Muscle of leg (tissue), 9 donors: ENCODE results near the gene EIF1AD. TPM values are rescaled to one million over a fixed set of nuclear protein-coding genes. Genes with fewer than 3 reads are reported as not detected.

Source experiments
- polyA plus RNA-seq, 8 donors: library from polyadenylated mRNA; unstranded; fragments of 120-200 nt; gene quantifications; one replicate each; pipeline versions ENCODE4 v1.2.1 to v1.2.3, GENCODE V29; 2013; ENCODE audit warnings: inconsistent platforms in 1 of 8, low replicate concordance in 1 of 8; ENCODE audit not compliant: insufficient read length in 8 of 8, insufficient read depth in 1 of 8
- total RNA-seq: library from RNA; stranded (reverse); fragments of 120-200 nt; gene quantifications from one replicate; pipeline ENCODE4 v1.2.4, GENCODE V29; 2013

The EIF1AD gene
- total and polyA plus RNA-seq, 9 donors = 15.9 to 26.0 (median 19.2) TPM

Other genes starting within 250 kb of the EIF1AD start
- 1.6 TPM for gene AP5B1, start 221.2 kb downstream of the EIF1AD start, total RNA-seq
- 1 to 10 TPM; 1.6 to 3.4 (median 2.2) TPM for gene AP5B1, start 221.2 kb downstream of the EIF1AD start, polyA plus RNA-seq
- gene OVOL1, start 215.1 kb downstream of the EIF1AD start, total RNA-seq = not detected
- 1 to 10 TPM in 1 of 8 donors, under 1 TPM in 2, not detected in 5; 0.32 to 1.7 (median 0.41) TPM for gene OVOL1, start 215.1 kb downstream of the EIF1AD start, polyA plus RNA-seq
- gene SNX32, start 168.2 kb downstream of the EIF1AD start, total RNA-seq = 0.98 TPM
- 1 to 10 TPM in 7 of 8 donors, under 1 TPM in 1; 1.00 to 2.6 (median 1.5) TPM for gene SNX32, start 168.2 kb downstream of the EIF1AD start, polyA plus RNA-seq
- gene CFL1, start 144.0 kb downstream of the EIF1AD start, total RNA-seq = 436 TPM
- gene CFL1, start 144.0 kb downstream of the EIF1AD start, polyA plus RNA-seq = 100 to 1,000 TPM; 590 to 789 (median 728) TPM
- 34.4 TPM for gene MUS81, start 141.7 kb downstream of the EIF1AD start, total RNA-seq
- 10 to 100 TPM; 35.7 to 49.5 (median 46.6) TPM for gene MUS81, start 141.7 kb downstream of the EIF1AD start, polyA plus RNA-seq
- gene EFEMP2, start 129.4 kb downstream of the EIF1AD start, total RNA-seq = 73.9 TPM
- gene EFEMP2, start 129.4 kb downstream of the EIF1AD start, polyA plus RNA-seq = 100 to 1,000 TPM in 6 of 8 donors, 10 to 100 TPM in 2; 84.6 to 138 (median 116) TPM
- 0.75 TPM for gene CTSW, start 122.3 kb downstream of the EIF1AD start, total RNA-seq
- 1 to 10 TPM in 2 of 8 donors, under 1 TPM in 6; 0.48 to 2.3 (median 0.72) TPM for gene CTSW, start 122.3 kb downstream of the EIF1AD start, polyA plus RNA-seq
- 47.1 TPM for gene FIBP, start 113.7 kb downstream of the EIF1AD start, total RNA-seq
- gene FIBP, start 113.7 kb downstream of the EIF1AD start, polyA plus RNA-seq = 10 to 100 TPM; 52.9 to 63.8 (median 60.7) TPM
- gene CCDC85B, start 111.5 kb downstream of the EIF1AD start, total RNA-seq = 14.2 TPM
- 10 to 100 TPM; 15.0 to 23.9 (median 21.8) TPM for gene CCDC85B, start 111.5 kb downstream of the EIF1AD start, polyA plus RNA-seq
- not detected for gene FOSL1, start 101.8 kb downstream of the EIF1AD start, total RNA-seq
- gene FOSL1, start 101.8 kb downstream of the EIF1AD start, polyA plus RNA-seq = under 1 TPM; 0.19 to 0.66 (median 0.46) TPM
- 13.6 TPM for gene C11orf68, start 83.1 kb downstream of the EIF1AD start, total RNA-seq
- gene C11orf68, start 83.1 kb downstream of the EIF1AD start, polyA plus RNA-seq = 10 to 100 TPM; 31.9 to 40.2 (median 36.8) TPM
- gene DRAP1, start 82.7 kb downstream of the EIF1AD start, total RNA-seq = 74.4 TPM
- 100 to 1,000 TPM in 2 of 8 donors, 10 to 100 TPM in 6; 73.4 to 105 (median 93.7) TPM for gene DRAP1, start 82.7 kb downstream of the EIF1AD start, polyA plus RNA-seq
- 0.09 TPM for gene TSGA10IP, start 56.7 kb downstream of the EIF1AD start, total RNA-seq
- under 1 TPM in 4 of 8 donors, not detected in 4; 0.09 to 0.19 (median 0.12) TPM for gene TSGA10IP, start 56.7 kb downstream of the EIF1AD start, polyA plus RNA-seq
- 27.6 TPM for gene SART1, start 40.4 kb downstream of the EIF1AD start, total RNA-seq
- gene SART1, start 40.4 kb downstream of the EIF1AD start, polyA plus RNA-seq = 10 to 100 TPM; 39.0 to 52.3 (median 42.9) TPM
- 35.7 TPM for gene BANF1, start 346 bp upstream of the EIF1AD start, total RNA-seq
- 100 to 1,000 TPM; 220 to 264 (median 246) TPM for gene BANF1, start 346 bp upstream of the EIF1AD start, polyA plus RNA-seq
- not detected for gene CST6, start 9.9 kb upstream of the EIF1AD start, total RNA-seq
- 1 to 10 TPM in 1 of 8 donors, not detected in 7; 1.0 TPM for gene CST6, start 9.9 kb upstream of the EIF1AD start, polyA plus RNA-seq
- 0.09 TPM for gene CATSPER1, start 24.3 kb upstream of the EIF1AD start, total RNA-seq
- under 1 TPM in 3 of 8 donors, not detected in 5; 0.16 to 0.19 (median 0.16) TPM for gene CATSPER1, start 24.3 kb upstream of the EIF1AD start, polyA plus RNA-seq
- 0.80 TPM for gene GAL3ST3, start 47.0 kb upstream of the EIF1AD start, total RNA-seq
- gene GAL3ST3, start 47.0 kb upstream of the EIF1AD start, polyA plus RNA-seq = 1 to 10 TPM in 3 of 8 donors, under 1 TPM in 5; 0.22 to 1.7 (median 0.93) TPM
- gene SF3B2, start 50.2 kb upstream of the EIF1AD start, total RNA-seq = 96.9 TPM
- gene SF3B2, start 50.2 kb upstream of the EIF1AD start, polyA plus RNA-seq = 100 to 1,000 TPM; 124 to 168 (median 144) TPM
- gene PACS1, start 68.1 kb upstream of the EIF1AD start, total RNA-seq = 13.2 TPM
- 10 to 100 TPM; 25.9 to 41.3 (median 32.0) TPM for gene PACS1, start 68.1 kb upstream of the EIF1AD start, polyA plus RNA-seq